COLO668 (cell line): ENCODE measurements around the gene HNRNPL.
"Not testable (repeated sequence)": the region's sequence is repeated elsewhere in the genome, so short reads cannot be mapped to it uniquely, and the experiment has no call there.

Source experiments
- DNase-seq: peaks from one replicate; lab custom pipeline; 2025; ENCODE audit not compliant: unreplicated experiment; lab: John Stamatoyannopoulos, UW

HNRNPL gene

DNA sequence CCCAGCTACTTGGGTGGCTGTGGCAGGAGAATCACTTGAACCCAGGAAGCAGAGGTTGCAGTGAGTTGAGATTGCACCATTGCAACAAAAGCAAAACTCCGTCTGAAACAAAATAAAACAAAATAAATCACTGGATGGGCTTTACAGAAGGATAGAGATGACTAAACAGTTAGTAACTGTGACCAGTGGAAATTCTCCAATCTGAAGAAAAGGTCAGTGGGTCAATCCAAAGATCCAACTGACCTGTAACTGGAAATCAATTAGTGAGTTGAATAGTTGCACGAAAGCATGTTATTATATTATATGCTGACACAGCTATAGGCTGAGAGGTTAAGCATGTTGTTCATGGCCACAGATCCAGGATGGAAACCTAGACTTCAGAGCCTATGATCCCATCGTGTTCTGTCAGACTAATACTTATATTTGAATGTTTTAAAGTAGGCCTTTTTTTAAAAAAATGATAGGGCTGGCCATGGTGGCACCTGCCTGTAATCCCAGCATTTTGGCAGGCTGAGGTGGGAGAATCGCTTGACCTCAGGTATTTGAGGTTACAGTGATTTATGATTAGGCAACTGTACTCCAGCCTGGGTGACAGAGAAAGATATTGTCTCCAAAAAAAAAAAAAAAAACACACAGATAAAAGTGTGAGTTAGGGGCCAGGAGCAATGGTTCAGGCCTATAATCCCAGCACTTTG, 19.6 kb downstream of the HNRNPL start:
- DNase-seq = no peak

DNA sequence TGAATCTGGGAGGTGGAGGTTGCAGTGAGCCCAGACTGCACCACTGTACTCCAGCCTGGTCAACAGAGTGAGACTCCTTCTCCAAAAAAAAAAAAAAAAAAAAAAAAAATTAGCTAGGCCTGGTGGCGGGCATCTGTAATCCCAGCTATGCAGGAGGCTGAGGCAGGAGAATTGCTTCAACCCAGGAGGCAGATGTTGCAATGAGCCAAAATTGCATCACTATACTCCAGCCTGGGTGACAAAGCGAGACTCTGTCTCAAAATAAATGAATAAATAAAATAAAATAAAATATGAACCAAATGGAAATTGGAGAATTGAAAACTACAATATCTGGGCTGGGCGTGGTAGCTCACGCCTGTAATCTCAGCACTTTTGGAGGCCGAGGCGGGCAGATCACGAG, 20.6 kb downstream of the HNRNPL start:
- not testable (repeated sequence) for DNase-seq

DNA sequence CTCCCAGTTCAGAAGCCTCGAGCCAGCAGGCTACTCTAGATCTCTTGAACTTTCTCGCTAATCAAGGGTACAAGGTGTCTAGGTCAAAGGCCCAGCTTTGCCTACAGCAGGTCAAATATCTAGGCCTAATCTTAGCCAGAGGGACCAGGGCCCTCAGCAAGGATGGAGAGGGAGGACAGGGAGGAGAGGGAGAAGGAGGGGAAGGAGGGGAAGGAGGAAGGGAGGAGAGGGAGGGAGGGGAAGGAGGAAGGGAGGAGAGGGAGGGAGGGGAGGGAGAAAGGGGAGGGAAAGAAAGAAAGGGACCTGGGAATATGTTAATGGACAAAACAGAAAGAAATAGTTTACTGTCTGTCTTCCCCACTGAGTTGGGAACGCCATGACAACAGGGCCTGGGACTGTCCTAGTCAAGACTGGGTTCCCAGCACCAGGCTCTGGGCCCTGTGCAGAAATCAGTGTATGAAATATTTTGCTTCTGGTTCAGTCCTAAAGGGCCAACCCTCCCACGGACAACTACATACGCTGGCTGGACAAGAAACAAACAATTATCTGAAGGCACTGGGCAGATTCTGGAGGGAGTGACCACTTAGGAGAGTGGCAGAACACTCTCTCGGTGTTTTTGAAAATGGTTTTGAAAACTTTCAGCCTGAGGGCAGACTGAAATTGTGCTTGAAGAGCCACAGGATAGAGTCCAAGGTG, 22.8 kb downstream of the HNRNPL start:
- no peak for DNase-seq

DNA sequence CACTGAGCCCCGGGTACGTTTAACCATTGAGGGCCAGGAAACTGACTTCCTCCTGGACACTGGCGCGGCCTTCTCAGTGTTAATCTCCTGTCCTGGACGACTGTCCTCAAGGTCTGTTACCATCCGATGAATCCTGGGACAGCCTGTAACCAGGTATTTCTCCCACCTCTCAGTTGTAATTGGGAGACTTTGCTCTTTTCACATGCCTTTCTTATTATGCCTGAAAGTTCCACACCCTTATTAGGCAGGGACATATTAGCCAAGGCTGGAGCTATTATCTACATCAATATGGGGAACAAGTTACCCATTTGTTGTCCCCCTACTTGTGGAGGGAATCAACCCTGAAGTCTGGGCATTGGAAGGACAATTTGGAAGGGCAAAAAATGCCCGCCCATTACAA, 23.9 kb downstream of the HNRNPL start:
- not testable (repeated sequence) for DNase-seq

DNA sequence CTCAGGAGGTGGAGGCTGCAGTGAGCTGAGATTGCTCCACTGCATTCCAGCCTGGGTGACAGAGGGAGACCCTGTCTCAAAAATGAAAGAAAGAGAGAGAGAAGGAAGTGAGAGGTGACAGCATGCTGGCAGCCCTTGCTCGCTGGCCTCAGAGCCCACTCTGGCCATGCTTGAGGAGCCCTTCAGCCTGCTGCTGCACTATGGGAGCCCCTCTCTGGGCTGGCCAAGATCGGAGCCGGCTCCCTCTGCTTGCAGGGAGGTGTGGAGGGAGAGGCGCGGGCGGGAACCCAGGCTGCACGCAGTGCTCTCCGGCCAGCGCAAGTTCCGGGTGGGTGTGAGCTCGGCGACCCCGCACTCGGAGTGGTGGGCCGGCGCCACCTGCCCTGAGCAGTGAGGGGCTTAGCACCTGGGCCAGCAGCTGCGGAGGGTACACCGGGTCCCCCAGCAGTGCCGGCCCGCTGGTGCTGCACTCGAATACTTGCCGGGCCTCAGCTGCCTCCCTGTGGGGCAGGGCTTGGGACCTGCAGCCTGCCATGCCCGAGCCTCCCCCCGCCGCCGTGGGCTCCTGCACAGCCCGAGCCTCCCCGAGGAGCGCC, 28.5 kb downstream of the HNRNPL start:
- DNase-seq = not testable (repeated sequence)

DNA sequence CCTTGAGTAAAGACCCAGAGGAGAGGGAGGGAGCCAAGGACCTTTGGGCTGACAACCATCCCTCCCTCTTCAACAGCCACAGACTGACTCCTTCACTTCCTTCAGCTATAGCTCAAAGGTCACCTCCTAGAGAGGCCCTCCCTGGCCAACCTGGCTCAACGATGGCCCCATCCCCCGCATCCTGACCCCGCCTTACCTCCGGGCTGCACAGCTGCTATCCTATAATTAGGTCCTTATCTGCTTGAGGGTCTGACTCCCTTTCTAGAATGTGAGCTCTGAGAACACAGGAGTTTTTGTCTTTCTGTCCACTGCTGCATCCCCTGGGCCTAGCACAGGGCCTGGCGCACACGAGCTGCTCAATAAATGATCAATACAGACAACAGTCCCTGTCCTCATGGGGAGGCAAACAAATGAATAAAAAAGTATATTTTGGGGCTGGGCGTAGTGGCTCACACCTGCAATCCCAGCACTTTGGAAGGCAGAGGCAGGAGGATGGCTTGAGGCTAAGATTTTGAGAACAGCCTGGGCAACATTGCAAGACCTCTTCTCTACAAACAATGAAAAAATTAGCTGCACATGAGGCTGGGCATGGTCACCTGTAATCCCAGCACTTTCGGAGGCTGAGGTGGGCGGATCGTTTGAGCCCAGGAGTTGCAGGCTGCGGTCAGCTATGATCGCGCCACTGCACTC, 30.4 kb downstream of the HNRNPL start:
- DNase-seq = peak; percentile 13

DNA sequence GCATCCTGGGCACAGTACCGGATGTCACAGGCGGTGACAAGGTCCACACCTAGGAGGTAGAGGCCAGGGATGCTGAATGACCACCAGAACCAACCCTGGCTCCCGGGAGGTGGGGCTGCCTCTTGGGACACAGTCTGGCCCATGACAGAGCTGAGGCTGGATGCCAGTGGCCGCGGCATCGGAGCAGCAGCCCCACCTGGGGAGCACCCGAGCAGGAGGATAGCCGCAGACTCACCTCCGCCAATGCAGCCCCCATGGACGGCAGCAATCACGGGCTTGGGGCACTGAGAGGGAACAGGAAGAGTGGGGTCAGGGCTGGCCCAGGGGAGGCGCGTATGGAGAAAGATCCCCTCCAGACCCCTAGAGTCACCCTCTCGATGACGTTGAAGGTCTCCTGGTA, 32.7 kb downstream of the HNRNPL start:
- DNase-seq = no peak

DNA sequence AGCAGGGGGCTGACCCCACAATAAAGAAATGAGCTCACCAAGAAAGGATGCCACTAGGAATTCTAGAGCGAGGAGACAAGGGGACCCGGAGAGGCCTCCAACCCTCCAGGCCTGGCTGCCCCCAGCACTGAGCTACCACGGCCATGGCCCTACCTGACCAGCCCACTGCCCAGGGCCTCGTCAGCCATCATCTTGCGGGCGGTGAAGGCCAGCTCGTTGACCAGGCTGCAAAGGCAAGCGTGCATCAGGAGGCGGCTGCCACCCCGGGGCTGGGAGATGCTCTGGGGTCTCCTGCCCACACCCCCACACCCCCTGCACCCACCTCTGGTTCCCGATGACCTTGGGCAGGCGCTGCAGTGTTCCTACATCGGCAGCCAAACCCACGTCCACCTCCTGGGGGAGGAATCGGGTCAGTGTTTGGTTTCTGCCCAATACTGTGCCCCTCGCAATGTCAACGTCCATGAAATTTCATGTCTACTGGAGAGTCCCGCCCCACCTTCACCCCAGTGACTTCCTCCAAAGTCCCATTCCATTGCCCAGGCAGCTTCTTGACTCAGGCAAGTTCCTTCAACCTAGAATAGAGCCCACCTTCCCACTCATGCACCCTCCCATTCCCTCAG, 33.5 kb downstream of the HNRNPL start:
- no peak for DNase-seq

DNA sequence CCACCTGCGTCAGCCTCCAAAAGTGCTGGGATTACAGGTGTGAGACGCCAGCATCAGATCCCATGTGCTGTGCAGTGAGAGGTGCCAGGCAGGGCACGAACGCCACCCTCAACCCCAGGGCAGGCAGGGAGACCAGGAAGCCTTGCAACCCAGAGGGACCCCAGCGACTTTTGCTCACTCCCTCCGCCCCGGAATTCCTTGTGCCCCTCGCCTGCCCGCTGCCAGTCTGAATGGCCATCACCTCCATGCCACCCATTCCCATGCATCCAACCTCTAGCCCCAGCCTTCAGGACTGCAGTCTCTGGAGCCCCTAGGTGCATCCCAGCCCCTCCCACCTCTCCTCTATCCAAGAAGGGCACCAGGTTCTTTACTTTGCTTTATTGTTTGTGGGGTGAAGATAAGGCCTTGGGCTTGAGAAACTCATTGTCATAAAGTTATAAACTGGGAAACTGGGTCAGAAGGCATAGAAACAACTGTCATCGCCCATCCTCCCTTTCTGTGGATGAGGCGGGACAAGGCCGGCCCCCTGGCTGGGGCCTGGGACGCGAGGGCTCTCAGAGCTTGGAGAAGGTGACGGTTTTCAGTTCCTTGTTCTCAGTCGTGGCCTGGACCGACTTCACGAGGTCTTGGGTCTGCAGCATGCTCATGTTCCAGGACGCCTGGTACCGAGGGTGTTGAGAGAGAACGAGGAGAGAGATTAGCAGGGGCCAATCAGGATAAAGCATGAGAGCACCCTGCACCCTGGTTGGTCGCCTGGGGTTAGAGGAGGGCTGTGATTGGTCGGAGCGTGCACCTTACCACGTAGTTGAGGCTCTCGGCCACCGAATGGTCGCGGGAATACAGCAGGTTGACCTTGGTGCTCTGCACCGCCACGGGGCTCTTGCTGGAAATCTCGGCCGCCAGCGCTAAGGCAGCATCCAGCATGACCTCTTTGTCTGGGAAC, 34.5 kb downstream of the HNRNPL start:
- no peak for DNase-seq

DNA sequence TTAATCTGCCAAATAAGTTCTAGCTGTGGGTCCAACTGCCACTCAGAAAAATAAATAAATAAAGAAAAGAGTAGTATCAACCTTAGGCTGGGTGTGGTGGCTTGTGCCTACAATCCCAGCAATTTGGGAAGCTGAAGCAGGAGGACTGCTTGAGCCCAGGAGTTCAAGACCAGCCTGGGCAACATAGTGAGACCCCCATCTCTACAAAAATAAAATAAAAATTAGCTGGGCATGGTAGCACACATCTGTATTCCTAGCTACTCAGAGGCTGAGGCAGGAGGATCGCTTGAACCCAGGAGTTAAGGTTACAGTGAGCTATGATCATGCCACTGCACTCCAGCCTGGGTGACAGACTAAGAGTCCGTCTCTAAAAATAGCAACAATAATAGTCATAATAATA, 35.9 kb downstream of the HNRNPL start:
- not testable (repeated sequence) for DNase-seq

DNA sequence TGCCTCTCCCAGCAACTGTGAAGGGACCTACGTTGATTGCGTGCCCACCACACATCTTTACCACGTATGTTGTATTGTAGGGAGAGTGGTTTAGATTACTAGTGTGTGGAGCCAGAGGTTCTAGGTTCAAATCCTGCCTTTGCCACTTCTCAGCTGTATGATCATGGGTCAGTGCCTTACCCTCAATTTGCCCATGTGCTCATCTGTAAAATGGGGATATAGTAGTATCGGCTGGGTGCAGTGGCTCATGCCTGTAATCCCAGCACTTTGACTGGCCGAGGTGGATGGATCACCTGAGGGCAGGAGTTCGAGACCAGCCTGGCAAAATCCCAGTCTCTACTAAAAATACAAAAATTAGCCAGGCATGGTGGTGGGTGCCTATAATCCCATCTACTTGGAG, 36.5 kb downstream of the HNRNPL start:
- DNase-seq = no peak

DNA sequence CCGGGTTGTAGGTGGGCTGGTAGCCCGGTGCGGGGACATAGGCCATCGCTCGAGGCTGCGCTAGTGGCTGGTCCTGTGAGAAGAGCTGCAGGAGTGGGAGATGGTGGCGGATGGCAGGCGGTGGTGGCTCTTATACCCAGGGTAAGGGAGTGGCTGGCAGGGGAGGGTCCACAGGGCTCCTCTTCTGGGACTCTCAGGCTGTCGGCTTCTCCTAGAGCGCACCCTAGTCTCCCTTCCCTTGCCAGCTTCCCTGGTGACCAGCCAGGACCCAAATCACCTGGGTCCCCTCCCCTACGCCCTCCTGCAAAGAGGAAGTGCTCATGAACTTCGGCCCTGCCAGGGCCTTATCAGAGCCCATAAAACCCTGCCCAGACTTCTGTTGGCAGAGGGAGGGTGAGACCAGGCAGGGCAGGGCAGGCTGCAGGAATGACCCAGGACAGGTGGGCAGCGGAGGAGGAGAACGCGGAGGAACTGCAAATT, 36.9 kb downstream of the HNRNPL start, which contains the start of gene LGALS4:
TSS of gene LGALS4 (minus strand) at position 105 of the 480 bp plus-strand sequence. CDS start at position 46, 59 bp downstream.
- DNase-seq = no peak

DNA sequence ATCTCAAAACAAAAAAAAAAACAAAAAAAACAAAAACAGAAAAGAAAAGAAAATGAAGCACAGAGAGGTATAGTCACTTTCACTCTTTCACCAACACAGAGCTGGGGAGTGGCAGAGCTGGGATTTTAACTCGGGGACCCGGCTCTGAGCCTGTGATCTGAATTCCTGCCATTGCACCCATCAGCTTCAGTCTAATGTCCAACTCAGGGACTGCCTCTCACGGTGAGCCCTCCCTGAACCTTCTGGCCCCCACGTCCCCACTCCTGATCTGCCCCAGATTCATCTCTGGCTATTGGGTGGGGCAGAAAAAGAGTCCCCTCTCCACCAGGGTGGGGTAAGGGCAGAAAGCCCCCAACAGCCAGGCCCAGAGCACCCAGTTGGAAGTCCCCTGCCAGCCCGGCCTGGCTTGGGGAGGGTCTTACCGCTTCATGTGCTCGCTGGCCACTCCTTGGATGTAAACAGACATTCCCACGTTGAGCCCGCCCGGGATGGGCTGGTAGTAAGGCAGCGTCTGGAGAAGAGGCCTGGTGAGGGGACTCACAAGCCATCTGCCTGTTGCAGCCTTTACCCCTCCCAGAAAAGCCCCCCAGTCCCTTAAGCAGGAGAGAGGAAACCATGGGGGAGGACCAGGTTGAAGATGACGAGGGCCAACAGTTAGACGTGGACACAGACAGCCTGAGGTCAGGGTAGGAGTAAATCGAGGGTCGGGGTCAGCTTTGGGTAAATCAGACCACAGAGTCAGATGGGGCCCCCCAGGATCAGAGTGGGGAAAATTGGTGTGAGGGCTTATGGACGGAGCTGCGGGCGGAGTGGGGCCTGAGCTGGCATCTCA, 37.6 kb downstream of the HNRNPL start:
- DNase-seq = no peak

DNA sequence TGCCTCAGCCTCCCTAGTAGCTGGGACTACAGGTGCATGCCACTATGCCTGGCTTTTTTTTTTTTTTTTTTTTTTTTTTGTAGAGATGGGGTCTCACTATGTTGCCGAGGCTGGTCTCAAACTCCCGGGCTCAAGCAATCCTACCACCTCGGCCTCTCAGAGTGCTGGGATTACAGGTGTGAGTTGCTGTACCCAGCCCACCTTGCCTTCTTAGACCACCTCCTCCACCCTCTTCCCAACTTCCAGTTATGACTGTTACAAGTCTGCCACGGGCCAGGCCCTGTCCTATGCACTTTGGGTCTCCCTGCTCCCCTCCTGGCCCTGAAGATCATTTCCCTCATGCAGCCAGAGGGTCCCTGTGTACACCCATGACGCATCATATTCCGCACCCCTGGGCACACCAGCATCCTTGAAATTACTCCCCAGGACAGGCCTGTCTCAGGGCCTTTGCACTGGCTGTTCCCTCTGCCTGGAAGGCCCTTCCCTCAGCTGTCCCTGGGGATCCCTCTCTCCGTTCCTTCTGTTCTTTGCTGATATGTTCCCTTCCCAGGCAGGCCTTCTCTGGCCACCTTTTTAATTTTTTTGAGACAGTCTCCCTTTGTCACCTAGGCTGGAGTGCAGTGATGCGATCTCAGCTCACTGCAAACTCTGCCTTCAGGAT, 40.1 kb downstream of the HNRNPL start:
- no peak for DNase-seq

DNA sequence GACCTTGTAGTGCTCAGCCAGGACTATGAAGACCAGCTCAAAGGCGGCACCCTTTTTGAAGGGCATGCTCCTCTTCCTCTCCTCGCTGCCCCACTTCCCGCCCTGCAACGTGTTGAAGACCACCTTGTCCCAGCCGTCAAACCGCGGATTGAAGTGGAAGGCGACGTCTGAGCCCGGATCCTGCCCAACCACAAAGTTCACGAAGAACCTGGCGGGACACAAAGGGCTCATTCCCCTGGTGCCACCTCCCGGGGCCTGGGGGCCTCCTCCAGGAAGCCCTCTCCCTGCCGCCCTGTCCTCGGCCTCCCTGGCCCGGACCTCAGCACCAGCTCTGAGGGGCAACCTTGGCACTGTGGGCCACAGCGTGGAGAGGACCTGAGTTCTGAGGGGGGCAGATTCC, 41.0 kb downstream of the HNRNPL start:
- DNase-seq = no peak

DNA sequence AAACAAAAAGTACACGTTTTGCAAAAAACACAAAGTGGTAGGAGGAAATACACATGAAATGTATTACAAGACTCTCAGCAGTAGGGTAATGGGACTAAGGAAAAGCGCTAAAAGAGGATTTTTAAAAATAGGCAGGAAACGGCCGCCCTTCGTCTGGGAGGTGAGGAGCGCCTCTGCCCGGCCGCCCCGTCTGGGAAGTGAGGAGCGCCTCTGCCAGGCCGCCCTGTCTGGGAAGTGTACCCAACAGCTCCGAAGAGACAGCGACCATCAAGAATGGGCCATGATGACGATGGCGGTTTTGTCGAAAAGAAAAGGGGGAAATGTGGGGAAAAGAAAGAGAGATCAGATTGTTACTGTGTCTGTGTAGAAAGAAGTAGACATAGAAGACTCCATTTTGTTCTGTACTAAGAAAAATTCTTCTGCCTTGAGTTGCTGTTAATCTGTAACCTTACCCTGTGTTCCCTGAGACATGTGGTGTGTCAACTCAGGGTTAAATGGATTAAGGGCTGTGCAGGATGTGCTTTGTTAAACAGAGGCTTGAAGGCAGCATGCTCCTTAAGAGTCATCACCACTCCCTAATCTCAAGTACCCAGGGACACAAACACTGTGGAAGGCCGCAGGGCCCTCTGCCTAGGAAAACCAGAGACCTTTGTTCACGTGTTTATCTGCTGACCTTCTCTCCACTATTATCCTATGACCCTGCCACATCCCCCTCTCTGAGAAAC, 42.2 kb downstream of the HNRNPL start:
- DNase-seq = not testable (repeated sequence)

DNA sequence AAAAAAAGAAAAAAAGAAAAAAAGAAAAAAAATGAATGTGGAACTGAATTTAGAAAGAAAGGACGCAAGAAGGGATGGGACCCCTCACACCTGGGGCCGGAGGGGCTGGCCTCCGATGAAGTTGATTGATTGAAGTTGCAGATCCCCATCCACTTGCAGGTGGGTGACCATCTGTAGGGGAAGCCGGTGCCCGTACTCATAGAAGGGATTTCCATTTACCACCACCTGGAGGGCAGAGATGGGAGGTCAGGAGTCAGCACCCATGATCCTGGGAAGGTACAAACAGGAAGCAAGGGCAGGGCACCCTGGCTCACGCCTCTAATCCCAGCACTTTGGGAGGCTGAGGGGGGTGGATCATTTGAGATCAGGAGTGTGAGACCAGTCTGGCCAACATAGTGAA, 43.4 kb downstream of the HNRNPL start:
- no peak for DNase-seq

DNA sequence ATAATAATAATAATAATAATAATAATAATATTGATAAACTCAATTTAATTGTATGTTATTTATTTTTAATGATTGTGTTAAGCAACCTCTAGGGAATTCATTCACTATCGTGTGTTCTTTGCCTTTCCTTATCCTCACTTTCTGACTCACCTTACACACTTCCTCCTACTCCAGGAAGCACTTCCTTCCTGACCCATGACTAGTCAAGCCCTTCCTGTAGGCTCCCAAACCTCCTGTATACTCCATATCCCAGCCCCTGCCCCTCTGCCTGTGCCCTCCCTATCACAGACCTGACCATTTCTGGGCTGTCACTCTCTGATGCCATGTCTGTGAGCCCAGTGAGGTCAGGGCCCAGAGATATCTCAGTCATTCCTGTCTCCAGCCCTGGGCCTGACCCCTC, 44.6 kb downstream of the HNRNPL start:
- DNase-seq = no peak
